GM18505 (cell line): ENCODE results near the gene MANF.
"Not testable (repeated sequence)": the region's sequence is repeated elsewhere in the genome, so short reads cannot be mapped to it uniquely, and the experiment has no call there.

ENCODE experiments used
- ATAC-seq: cut with Tn5 transposase; IDR thresholded peaks from one replicate; pipeline ENCODE4 v1.9.1; 2021; ENCODE audit not compliant: unreplicated experiment
- POLR2A ChIP-seq: IDR thresholded peaks from 4 replicates; pipeline ENCODE4 v1.6.1; 2011; ENCODE audit warnings: borderline replicate concordance; ENCODE audit not compliant: insufficient read depth, insufficient read length; ENCODE audit errors: extremely low read depth

MANF gene

GRCh38 chr3:51355891-51356578 is 29.1 kb upstream of the MANF start:
- TF ChIP-seq POLR2A, result no peak
- ATAC-seq, result no peak

GRCh38 chr3:51357856-51358255 is 27.2 kb upstream of the MANF start:
- TF ChIP-seq POLR2A, result no peak
- ATAC-seq, result no peak

- no peak for ATAC-seq
- TF ChIP-seq POLR2A, result no peak
Observed at GRCh38 chr3:51358981-51359380, 26.1 kb upstream of the MANF start.

- ATAC-seq, result no peak
- no peak for TF ChIP-seq POLR2A
Observed at GRCh38 chr3:51360806-51361205, 24.3 kb upstream of the MANF start.

GRCh38 chr3:51361746-51362145 is 23.3 kb upstream of the MANF start:
- ATAC-seq, result no peak
- no peak for TF ChIP-seq POLR2A

- no peak for TF ChIP-seq POLR2A
- no peak for ATAC-seq
Observed at GRCh38 chr3:51362476-51362875, 22.6 kb upstream of the MANF start.

GRCh38 chr3:51368276-51368675 is 16.8 kb upstream of the MANF start:
- ATAC-seq, result not testable (repeated sequence)

GRCh38 chr3:51371943-51372557 is 13.0 kb upstream of the MANF start:
- ATAC-seq, result no peak
- TF ChIP-seq POLR2A, result no peak

GRCh38 chr3:51373658-51374421 is 11.3 kb upstream of the MANF start:
- no peak for TF ChIP-seq POLR2A
- no peak for ATAC-seq

GRCh38 chr3:51374456-51374855 is 10.6 kb upstream of the MANF start:
- no peak for TF ChIP-seq POLR2A
- no peak for ATAC-seq

GRCh38 chr3:51375136-51375535 is 10.0 kb upstream of the MANF start:
- TF ChIP-seq POLR2A, result no peak

GRCh38 chr3:51375571-51375970 is 9.5 kb upstream of the MANF start:
- no peak for TF ChIP-seq POLR2A
- ATAC-seq, result no peak

More at GRCh38 chr3:51375136-51375535, 10.0 kb upstream of the MANF start:
- ATAC-seq, result no peak

- ATAC-seq, result no peak
- TF ChIP-seq POLR2A, result no peak
Observed at GRCh38 chr3:51378065-51378464, 7.0 kb upstream of the MANF start.

- TF ChIP-seq POLR2A, result no peak
- no peak for ATAC-seq
Observed at GRCh38 chr3:51378726-51379125, 6.4 kb upstream of the MANF start.

GRCh38 chr3:51379301-51379700 is 5.8 kb upstream of the MANF start:
- no peak for ATAC-seq
- no peak for TF ChIP-seq POLR2A
